Measurements from ENCODE around the gene EME2.
"Not testable (repeated sequence)": the region's sequence is repeated elsewhere in the genome, so short reads cannot be mapped to it uniquely, and the experiment has no call there.

EME2 gene

DNA sequence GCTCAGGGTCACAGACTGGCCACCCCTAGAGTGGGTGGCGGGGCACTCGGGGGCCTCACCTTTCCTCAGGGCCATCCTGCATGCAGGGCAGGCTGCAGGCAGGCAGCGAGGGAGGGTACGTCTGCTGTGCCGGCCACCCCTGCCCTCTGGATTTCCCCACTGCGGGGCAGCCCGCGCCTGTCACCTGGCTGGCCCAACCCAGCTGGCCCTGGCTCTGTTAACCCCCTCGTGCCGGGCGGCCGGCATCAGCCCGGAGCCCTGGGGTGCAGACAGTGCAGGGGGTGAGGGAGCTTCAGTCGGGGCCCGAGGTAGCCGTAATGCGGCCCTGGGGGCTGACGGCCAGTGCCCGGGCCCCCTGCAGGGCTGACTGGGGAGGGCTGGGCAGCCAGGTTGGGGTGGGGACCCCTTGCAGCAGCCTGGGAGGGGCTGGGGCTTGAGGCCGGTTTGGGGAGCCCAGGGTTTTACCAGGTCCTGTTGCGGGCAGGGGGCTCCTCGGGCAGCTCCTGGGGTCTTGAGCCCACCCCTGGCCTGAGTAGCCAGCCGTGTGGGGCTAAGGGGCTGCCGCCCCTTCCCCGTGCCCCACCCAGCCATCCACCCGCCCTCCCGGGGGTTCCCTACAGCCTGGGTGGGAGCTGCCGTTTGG, 21.1 kb downstream of the EME2 start, which contains the start of gene IGFALS:
IGFALS (minus strand) TSS at position 128 of the 643 bp plus-strand sequence; CDS start at position 75, 53 bp downstream.
- DNase-seq = no peak

DNA sequence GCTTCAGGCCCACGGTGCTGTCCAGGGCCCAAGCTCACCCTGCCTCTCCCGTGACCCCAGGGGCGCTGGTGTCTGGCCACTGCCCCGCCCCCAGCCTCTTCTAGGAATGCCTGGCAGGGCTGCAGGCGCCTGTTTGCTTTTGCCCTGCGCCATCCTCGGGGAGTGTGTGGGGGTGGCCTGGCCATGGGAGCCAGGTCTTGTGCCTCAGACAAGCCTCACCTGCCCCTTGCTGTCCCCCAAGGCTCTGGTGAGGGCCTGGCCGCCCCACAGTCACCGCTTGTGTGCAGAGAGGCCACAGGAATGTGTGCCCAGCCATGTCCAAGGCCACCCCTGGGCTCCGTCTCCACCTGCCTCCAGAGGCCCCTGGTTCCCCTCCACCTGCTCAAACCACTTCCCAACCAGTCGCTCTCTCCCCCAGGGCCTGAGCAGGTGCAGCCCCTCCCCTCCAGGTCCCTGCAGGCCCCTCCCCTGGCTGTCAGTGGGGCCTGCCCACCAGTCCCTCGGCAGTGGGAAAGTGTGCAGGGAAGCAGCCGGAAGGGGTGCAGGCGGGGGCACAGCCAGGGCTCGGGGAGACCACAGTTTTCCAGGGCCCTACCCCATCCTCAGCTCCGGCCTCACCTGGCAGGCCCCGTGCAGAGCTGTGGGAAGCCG, 21.7 kb downstream of the EME2 start:
- DNase-seq = no peak

DNA sequence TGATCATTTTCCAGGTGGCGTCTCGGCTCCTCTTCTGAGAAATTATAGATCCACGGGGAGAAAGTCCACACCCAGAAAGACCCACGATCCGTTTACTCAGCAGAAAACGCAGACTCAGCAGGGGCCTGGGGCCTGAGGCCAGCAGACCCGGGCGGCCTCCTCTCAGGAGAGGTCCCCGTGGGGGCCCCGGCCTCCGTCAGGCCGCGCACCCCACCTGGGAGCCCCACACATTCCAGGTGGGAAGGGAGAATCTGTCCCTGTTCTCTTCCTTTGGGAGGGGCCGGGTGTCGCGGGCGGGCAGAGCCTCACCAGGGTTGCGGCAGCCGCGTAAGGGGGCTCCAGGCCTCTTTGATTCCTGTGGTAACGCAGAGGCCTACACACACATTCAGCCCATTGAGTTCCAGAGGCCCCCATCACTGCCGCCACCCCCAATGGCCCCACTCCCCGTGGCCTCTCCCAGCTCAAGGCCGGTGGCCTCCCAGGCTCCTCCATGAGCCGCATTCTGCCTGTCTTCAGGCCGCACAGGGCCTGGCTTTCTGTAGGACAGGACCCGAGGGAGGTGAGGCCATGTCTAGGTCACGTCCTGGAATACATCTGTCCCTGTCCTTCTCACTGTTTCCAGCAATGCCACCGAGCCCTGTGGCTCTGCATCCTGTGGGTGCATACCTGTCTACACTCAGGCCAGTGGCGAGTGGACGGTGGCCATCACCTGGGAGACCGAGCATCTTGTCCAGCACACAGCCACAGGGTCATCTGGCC, 22.5 kb downstream of the EME2 start:
- DNase-seq = no peak

DNA sequence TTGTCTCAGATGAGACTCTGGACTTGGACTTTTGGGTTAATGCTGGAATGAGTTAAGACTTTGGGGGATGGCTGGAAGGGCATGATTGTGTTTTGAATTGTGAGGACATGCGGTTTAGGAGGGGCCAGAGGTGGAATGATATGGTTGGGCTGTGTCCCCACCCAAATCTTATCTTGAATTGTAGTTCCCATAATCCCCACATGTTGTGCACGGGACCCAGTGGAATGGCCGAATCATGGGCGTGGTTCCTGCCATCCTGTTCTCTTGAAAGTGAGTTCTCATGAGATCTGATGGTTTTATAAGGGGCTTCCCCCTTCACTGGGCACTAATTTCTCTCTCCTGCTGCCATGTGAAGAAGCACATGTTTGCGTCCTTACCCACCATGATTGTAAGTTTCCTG, 26.7 kb downstream of the EME2 start:
- not testable (repeated sequence) for DNase-seq

DNA sequence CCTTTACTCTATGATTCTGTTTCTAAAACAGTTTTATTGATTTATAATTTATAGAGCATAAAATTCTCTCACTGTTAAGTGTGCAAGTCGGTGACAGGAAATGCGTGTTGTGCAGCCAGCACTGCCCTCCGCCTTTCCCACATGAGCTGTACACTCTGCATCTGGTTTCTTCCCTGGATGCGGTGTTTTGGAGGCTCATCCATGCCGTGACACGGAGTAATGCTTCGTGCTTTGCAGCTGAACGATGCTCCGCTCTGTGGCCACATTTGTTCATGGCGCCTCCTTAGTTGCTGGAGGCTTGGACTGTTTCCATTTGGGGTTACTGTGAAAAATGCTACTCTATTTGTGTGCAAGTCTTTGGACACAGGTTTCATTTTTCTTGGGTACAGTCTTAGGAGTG, 28.1 kb downstream of the EME2 start:
- no peak for DNase-seq

DNA sequence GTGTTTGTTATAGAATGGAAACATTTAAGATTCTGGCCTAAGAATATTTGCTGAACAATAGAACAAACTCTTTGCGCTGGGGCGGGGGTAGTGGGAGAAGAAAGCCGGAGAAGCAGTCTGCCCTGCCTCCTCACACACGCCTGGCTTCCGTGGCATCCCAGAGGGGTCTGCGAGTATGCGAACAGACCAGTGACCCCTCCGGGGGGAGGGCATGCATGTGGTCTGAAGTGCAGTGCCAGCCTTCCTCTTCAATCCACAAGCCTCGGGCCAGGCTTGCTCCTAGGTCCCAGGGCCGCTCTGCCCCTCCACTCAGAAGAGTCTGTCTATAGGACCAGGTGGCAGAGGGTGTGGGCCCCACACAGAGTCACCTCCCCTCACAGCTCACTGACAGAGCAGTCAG, 35.0 kb downstream of the EME2 start:
- no peak for DNase-seq

DNA sequence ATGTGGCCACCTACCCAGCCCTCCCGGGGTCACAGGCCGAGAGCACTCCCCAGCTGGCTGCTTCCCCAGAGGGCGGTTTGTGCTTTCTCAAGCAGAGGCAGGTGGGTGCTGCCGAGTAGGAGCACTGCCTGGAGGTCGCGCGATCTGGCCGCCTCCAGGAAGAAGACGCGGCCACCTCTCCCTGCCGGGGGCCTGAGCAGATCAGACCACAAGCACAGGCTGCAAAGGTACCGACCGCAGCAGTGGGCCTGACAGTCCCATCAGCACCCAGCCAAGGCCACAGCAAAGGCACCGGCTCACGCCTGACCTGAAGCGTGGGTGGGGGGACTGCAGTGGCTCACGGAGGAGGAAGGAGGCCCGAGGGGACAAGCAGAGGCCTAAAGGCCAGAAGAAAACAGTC, 36.1 kb downstream of the EME2 start:
- DNase-seq = no peak

DNA sequence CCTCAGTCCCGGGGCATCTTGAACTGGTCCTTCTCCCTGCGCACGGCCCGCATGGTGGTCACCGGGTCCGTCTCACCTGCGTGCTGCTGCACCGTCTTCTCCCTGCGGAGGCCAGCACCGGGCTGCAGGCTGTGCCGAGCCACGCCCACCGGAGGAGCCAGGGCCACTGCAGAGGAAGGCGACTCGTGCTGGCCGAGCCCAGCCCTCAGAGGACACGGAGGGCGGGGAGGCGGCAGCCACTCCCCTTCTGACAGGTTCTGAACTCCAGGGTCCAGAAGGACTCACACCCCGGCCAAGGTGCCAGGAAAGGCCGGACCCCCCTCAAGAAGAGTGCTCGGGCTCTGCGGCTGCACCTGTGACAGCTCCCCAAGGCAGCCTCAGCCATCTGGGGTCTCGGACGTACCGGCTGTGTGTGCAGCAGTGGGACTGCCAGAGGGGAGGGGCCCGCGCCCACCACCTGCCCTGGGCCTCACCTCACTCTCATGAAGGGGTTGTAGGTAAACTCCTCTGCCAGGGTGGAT, 36.7 kb downstream of the EME2 start:
- DNase-seq = no peak

DNA sequence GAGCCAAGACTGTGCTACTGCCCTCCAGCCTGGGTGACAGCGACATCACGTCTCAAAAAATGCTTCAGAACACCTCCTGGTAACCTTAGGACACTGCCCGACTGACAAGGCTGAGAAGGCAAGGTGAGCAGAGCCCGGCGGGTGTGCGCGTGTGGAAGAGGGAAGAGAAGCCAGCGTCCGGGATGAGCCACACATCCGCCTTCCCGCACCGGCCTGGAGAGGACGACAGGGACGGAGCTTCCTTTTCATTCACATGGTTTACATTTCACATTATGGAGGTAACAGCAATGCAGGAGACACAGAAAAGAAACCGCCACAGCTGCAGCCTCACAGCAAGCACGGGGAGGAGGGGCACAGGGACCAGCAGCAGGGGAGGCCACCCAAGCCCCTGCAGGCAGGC, 37.5 kb downstream of the EME2 start:
- no peak for DNase-seq

DNA sequence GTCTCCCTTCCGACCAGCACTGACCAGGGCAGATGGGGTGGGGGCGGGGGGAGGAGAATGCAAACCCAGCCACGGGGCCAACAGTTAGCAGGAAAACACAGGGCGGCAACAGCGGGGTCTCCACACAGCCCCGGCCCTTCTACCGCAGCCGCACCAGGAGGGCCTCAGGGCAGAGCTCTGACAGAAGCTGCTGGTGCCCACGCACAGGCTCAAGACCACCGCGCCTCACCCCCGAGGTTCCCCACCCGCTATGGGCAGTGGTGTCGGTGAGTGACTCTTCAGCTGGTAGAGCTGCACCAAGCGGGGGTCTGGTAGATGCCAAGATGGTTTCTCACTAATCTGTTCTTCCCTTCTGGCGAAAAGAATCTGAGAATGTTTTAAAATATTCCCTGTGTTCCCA, 37.9 kb downstream of the EME2 start:
- DNase-seq = no peak

DNA sequence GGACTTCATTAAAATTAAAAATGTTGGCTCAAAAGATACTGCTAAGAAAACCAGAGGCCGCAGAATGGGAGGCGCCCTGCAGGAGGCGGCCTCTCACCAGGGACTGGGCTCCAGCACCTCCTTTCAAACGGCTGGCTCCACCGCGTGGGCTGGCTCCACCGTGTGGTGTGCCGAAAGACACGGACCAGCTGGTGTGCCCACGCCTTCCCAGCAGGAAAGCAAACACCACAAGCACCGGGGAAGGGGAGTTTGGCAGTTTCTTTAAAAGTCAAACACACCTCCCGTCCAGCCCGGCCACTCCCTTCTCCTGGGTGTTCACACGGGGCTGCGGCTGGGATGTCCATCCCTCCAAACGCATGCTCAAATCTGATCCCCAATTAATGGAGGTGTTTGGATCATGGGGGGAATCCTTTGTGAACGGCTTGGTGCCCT, 40.1 kb downstream of the EME2 start:
- peak; percentile 51 to 64 for DNase-seq

DNA sequence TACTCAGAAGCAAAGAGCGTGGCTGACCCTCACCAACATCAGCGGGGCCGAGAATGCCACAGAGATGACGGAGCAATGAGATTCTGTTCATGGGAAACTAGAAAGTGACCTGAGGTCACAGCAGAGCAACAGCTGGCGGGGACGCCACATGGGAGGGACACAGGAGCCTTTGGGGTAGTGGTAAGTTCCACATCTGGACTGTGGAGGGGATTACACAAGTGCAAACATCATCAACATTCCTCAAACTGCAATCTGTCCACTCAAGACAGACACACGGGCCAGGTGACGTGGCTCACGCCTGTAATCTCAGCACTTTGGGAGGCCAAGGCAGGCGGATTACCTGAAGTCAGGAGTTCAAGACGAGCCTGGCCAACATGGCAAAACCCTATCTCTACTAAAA, 42.9 kb downstream of the EME2 start:
- no peak for DNase-seq

DNA sequence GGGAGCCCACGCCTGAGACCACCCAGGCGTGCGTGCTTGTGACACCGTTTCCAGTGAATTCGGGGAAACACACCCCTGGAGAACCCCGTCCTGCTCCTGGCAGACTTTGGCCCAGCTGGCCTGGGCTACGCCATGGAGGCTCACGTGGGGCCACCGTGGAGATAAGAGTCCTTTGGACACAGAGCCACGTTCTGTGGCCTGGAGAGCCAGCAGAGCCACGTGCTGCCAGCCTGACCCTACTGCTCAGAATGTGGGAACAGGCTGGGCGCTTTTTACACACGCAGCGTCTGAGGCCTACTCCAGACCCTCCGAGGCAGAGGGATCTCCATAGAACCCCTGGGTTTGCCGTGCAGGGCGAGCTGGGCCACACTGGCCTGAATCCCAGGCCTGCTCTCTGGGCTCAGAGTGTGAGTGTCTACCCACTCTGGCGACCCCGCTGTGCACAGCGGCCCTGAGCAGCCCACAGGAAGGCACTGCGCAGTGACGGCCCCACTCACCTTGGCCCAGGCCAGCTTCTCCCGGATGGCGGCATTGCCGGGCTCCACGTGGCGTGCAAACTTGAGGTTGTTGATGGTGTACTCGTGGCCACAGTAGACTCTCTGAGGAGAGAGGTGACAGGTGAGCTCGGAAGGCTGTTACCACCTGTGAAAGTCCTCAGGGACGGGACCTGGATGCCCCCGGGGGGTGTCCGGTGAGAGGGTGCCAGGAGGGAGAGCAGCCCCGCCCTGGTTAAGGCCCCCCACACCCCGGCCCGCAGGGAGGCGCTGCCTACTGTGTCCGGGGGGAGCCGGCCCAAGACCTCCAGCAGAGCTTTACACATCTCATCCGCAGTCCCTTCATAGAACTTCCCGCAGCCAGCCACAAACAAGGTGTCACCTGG, 44.0 kb downstream of the EME2 start:
- DNase-seq = no peak

DNA sequence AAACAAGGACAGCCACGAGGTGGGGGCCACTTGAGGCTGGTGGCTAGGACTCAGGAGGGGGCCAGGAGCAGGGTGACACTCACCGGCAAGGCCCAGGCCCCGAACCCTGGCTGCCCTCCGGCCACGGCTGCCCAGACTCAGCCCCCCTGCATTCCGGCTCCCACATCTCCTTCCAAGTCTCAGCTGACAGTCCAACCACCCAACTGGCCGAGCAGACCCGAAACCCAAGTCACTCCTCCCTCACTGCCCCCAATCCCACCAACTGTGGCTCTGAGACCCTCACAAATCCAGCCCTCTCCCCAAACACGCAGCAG, 44.6 kb downstream of the EME2 start:
- DNase-seq = no peak

DNA sequence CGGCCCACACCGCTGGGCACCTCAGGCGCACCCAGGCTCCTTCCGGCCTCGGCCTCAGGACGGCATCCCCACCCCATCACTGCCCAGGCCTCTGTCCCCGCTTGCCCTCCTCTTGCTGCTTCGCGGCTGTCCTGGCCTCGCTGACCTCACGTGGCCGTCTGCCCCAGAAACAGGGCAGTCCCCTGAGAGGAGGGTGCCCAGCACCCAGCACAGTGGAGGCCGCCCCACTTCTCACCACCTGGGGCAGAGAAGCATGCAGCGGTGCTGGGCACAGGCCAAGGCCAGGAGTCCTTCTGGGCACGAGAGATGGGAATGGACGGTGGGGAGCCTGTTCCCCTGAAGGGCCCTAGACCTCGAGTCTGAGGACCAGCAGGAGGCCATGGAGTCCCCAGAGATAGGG, 45.1 kb downstream of the EME2 start:
- no peak for DNase-seq

DNA sequence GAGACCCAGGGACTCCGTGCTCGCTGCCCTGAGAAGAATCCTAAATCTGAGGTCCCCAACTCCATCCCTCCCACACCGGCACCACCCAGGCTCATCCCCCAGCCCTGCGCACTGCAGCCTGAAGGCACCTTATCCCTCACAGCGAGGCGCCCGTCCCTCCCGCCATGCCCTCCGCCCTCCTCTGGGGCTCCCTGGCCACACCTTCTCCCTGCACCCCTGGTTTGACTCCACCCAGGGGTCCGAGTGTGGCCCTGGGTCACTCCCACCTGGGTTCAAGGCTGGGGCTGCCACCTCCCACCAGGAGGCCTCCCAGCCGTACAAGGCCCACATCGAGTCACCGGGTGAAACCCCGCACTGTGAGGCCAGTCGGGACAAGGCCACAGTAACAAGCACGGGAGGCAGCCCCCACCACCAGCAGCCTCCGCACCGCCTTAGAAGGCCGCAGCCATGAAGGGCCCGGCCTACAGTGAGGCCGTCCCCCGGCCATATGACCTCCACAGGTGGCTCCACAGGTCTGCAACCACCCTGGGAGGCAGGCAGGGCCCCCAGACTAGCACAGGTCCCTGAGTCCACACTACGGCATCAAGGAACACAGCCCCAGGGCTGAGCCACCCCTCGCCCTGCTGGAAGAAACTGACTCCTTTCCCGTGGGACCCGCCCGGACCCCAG, 45.7 kb downstream of the EME2 start:
- DNase-seq = no peak

DNA sequence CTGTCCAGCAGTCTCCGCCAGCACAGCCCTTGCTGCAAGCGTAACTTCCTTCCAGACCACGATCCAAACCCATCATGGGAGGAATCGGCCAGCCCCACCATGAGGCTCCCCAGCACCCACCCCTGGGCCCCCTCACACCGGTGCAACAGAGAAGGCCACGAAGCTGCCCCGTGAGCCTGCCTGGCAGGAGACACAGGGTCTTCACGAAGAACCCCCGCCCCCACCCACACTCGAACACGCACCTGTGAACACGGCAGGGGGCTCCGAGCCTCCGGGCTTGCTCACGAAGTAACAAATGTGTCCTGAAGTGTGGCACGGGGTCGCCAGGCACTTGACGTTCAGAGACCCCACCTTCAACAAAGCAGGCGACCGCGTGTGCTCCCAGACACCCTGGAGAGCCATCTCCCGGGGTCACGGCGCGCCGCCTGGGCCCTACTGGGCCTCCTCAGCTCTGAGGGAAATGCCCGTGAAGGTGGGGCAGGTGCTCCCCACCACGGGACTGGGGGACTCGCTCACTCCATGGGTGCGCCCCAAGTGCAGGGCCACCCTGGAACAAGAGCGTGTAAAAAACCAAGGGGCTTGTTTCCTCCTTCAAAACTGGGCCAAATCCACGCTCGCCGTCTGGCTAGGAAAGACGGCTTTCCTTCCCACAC, 46.4 kb downstream of the EME2 start:
- no peak for DNase-seq

DNA sequence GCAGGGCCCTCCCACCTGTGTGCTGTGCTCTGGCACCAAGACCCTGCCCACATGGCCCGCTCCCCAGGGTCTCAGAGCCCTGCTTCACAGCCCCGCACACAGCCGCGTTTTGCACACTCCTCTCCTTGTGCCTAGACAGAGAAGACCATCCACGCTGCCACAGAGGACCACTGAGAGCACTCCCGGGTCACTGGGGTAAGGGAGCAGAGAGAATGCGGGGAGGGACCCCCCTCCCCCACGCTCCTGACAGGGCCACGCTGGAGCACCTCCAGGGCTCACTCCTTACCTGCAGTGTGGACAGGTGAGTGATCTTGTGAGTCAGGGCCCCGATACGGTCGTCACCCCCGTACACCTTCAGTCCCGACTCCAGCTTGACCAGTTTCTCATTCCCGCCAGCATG, 47.0 kb downstream of the EME2 start:
- DNase-seq = no peak

DNA sequence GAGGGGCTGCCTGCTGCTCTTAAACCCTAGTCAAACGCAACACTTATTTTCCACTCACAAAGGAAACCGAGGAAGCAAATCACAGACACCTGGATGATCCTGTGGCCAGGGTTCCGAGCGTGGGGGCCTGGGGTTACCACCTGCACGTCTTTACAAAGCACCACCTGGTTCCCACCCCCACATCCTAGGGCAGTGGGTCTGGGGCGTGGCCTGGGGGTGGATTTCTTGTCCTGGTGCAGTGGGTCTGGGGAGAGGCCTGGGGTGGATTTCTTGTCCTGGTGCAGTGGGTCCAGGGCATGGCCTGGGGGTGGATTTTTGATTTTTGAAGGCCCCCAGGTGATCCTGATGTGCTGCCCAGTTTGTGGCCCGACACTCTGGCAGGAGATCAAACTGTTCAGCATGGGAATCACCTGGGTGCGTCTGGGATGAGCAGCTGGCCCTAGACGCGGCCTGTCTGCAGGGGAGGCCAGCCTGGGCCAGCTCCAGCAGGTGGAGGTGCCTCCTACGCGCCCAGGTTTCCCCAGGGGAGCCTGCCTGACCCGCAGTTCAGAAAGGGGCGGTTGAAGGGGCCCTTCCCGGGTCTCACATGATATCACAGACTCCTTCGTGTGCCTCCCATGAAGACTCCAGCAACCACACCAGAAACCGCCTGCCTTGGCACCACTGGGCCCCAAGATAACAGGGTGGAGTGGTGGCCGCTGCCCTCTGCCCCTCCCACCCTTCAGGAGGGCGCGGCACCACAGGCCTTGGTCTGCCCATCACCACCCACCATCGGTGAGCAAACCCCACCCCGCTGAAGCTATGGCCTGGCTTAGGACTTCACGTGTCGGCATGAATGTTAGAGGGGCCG, 47.7 kb downstream of the EME2 start:
- no peak for DNase-seq

DNA sequence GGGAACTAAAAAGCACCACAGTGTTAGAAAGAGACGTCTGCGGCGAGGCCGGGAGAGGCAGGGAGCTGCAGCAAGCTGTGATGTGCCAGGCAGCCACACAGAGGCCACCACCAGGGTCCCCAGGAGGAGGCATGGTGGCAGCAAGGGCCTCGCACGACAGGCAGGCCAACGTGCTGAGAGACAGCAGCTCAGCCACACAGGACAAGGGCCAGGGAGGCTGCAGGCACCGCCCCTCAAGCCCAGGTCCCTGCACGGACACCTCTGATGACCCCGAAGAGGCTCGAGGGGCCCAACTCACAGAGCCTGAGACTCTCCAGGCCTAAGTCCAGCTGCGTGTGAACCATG, 48.3 kb downstream of the EME2 start:
- no peak for DNase-seq
